ENCODE measurements around the gene ZDHHC1. TPM values are rescaled to one million over a fixed set of nuclear protein-coding genes. Genes with fewer than 3 reads are reported as not detected.

ZDHHC1 gene
- total and polyA plus RNA-seq, 2 of the 13 experiments (the other 11 are each of a cell fraction or from before 2014, with no cell fraction given) = 0.51 to 1.1 TPM

GRCh38 chr16:67449336-67449735 is 33.1 kb upstream of the ZDHHC1 start:
- ATAC-seq (no peak), FAIRE-seq (no peak), DNase-seq (ENCODE audit: low spot score) (no peak)
- H3K9me3 ChIP-seq (ENCODE audit: low read length) = no peaks in the 10 kb centered on the region
- peaks cover 61% of the 10 kb centered on the region for H3K4me1 ChIP-seq (ENCODE audit: insufficient read depth, low read length)
- ChIA-PET POLR2A (no interaction called here), CTCF (ENCODE audit: low intra/inter-chr PET ratio, low total read pairs) (no interaction called here)
- no peak overlapping the region for H2AFZ ChIP-seq (ENCODE audit: low read length)
- H3K27ac ChIP-seq (ENCODE audit: extremely low read length, insufficient read depth, low read length) = no peak overlapping the region
- WGBS (ENCODE audit: low lambda C conversion rate) = 95% methylated on average over 2 of the region's 2 CpGs
- no peaks in the 10 kb centered on the region for H3K79me2 ChIP-seq (ENCODE audit: insufficient read depth, low read length)
- no TSS peak for BruUV-seq (replicated peaks)
- no peak for TF ChIP-seq FUBP1 (CRISPR knock-in tag; IDR thresholded peaks at IDR 0.05; ENCODE audit: borderline replicate concordance)
- TF ChIP-seq NFAT5 (CRISPR knock-in tag; IDR thresholded peaks at IDR 0.05) = no peak
- no peak for TF ChIP-seq CREM (IDR thresholded peaks at IDR 0.05)
- no peak for TF ChIP-seq CREM (CRISPR knock-in tag; IDR thresholded peaks at IDR 0.05)
- TF ChIP-seq HOXD1 (CRISPR knock-in tag; IDR thresholded peaks at IDR 0.05) = no peak
- TF ChIP-seq AKAP8 (CRISPR knock-in tag; IDR thresholded peaks at IDR 0.05) = no peak
- no peak for TF ChIP-seq ZNF598 (CRISPR knock-in tag; IDR thresholded peaks at IDR 0.05; ENCODE audit: borderline replicate concordance)
- TF ChIP-seq MXD4 (CRISPR knock-in tag; IDR thresholded peaks at IDR 0.05) = no peak
- no peak for TF ChIP-seq SIX4 (CRISPR knock-in tag; IDR thresholded peaks at IDR 0.05)
- no peak for TF ChIP-seq CSRNP1 (CRISPR knock-in tag; IDR thresholded peaks at IDR 0.05)
- no peak for TF ChIP-seq NCOA5 (CRISPR knock-in tag; IDR thresholded peaks at IDR 0.05)
- TF ChIP-seq ZNF720 (CRISPR knock-in tag; IDR thresholded peaks at IDR 0.05) = no peak
- TF ChIP-seq TCF7L2 (IDR thresholded peaks at IDR 0.05; ENCODE audit: low read depth, low read length) = no peak
- no peak for TF ChIP-seq ZFP36L2 (CRISPR knock-in tag; IDR thresholded peaks at IDR 0.05)
- H3K36me3 ChIP-seq (replicated peaks in 1 of 2; ENCODE audit: control insufficient read depth in 1 of 2, insufficient read depth in 2 of 2, low read length in 2 of 2) = peaks cover 9 to 14% of the 10 kb centered on the region in 2 experiments; a peak in 3 of 5 replicates
- H3K9ac ChIP-seq (ENCODE audit: insufficient read depth, low read depth, low read length) = no peak overlapping the region
- H3K4me3 ChIP-seq (replicated peaks in 1 of 3; ENCODE audit: insufficient read depth in 1 of 3, low read depth in 2 of 3, low read length in 3 of 3) = no peak overlapping the region
- no peaks in the 10 kb centered on the region for H3K27me3 ChIP-seq (ENCODE audit: control insufficient read depth in 1 of 2, insufficient read depth in 2 of 2, low read length in 2 of 2)
- in situ Hi-C loops (cut with HindIII; ENCODE audit: extremely low pct_ligation_motif_present, low pct_unique_long_range_greater_than_20kb) (no loop called here), intact Hi-C loops (cut with micrococcal nuclease; ENCODE audit: unreplicated experiment) (no loop called here)
- H4K20me1 ChIP-seq (ENCODE audit: insufficient read depth, low read length) = no peaks in the 10 kb centered on the region
- no peak overlapping the region for H3K4me2 ChIP-seq (ENCODE audit: low read depth, low read length)

Data from HepG2 (cell line).